GM12891 (cell line): ENCODE data around the gene ID3.
A peak's percentile ranks its signal among the peaks of the same experiment; 100 is the strongest.

ENCODE experiments used
- DNase-seq: peaks from one replicate; pipeline ENCODE4 v3.0.0; 2011; ENCODE audit warnings: low spot score; ENCODE audit not compliant: insufficient read length
- FAIRE-seq: peaks from 2 replicates; lab custom pipeline; 2011; peaks lifted over from hg19 to GRCh38; lab: Jason Lieb, UNC
- PAX5 ChIP-seq: IDR thresholded peaks from 2 replicates; pipeline ENCODE4 v1.6.1; 2011; ENCODE audit warnings: low read length, moderate library complexity, mild to moderate bottlenecking; ENCODE audit not compliant: insufficient read depth, severe bottlenecking
- POLR2A ChIP-seq: IDR thresholded peaks from 2 replicates; pipeline ENCODE4 v1.6.1; 2011; ENCODE audit warnings: low read depth, low read length, control low read depth
- POLR2AphosphoS5 ChIP-seq: IDR thresholded peaks from 2 replicates; pipeline ENCODE4 v1.6.1; 2011; ENCODE audit warnings: low read depth, low read length, control low read depth
- POU2F2 ChIP-seq: IDR thresholded peaks from 2 replicates; pipeline ENCODE4 v1.6.1; 2011; ENCODE audit warnings: low read depth, mild to moderate bottlenecking, control low read depth, low read length, moderate library complexity
- SPI1 ChIP-seq: IDR thresholded peaks from 2 replicates; pipeline ENCODE4 v1.6.1; 2011; ENCODE audit warnings: low read depth, low read length, control low read depth
- TAF1 ChIP-seq: IDR thresholded peaks from 2 replicates; pipeline ENCODE4 v1.6.1; 2011; ENCODE audit warnings: low read depth, low read length, control low read depth

The ID3 gene

GRCh38 chr1:23539698-23540266, 19.5 kb downstream of the ID3 start:
- FAIRE-seq (peak; percentile 92), DNase-seq (peak; percentile 85)
- TF ChIP-seq SPI1 (peak; percentile 93), POLR2AphosphoS5 (no peak)

GRCh38 chr1:23537296-23537973, 21.9 kb downstream of the ID3 start:
- TF ChIP-seq TAF1, result no peak
- no peak for TF ChIP-seq SPI1
- no peak for TF ChIP-seq POU2F2
- TF ChIP-seq POLR2A, result no peak
- TF ChIP-seq POLR2AphosphoS5, result no peak
- FAIRE-seq, result no peak
- no peak for DNase-seq

GRCh38 chr1:23533246-23534023, 25.9 kb downstream of the ID3 start:
- DNase-seq, result no peak
- TF ChIP-seq TAF1 (no peak), SPI1 (no peak), POU2F2 (no peak), PAX5 (no peak), POLR2A (no peak), POLR2AphosphoS5 (no peak)
- peak; percentile 26 for FAIRE-seq

GRCh38 chr1:23531562-23532094, 27.7 kb downstream of the ID3 start:
- TF ChIP-seq SPI1 (no peak), POLR2A (no peak), POLR2AphosphoS5 (no peak), TAF1 (no peak), PAX5 (no peak)
- DNase-seq (no peak), FAIRE-seq (no peak)

- TF ChIP-seq POLR2AphosphoS5 (no peak), SPI1 (no peak), POU2F2 (no peak), POLR2A (no peak), TAF1 (no peak), PAX5 (no peak)
- peak; percentile 81 for DNase-seq
- peak; percentile 73 for FAIRE-seq
These were observed 28.3 kb downstream of the ID3 start, which contains the start of gene E2F2 for GRCh38 chr1:23530747-23531561. TSS of gene E2F2 (minus strand) at chr1:23531233. CDS start at chr1:23530793, 440 bp downstream.

- TF ChIP-seq PAX5 (no peak), SPI1 (no peak), TAF1 (no peak), POLR2A (no peak)
- no peak for FAIRE-seq
- no peak for DNase-seq
These were observed 29.1 kb downstream of the ID3 start for GRCh38 chr1:23530087-23530746.

GRCh38 chr1:23529146-23530086, 29.9 kb downstream of the ID3 start:
- FAIRE-seq (no peak), DNase-seq (no peak)
- no peak for TF ChIP-seq SPI1
- no peak for TF ChIP-seq POU2F2
- TF ChIP-seq PAX5, result no peak
- TF ChIP-seq POLR2A, result no peak
- no peak for TF ChIP-seq TAF1
- no peak for TF ChIP-seq POLR2AphosphoS5
